Measurements from ENCODE around the gene GYPB.
"Not testable (repeated sequence)": the region's sequence is repeated elsewhere in the genome, so short reads cannot be mapped to it uniquely, and the experiment has no call there.

- TF ChIP-seq CTCF (IDR thresholded peaks at IDR 0.05); ZFX (IDR thresholded peaks at IDR 0.05; ENCODE audit: borderline replicate concordance): not testable (repeated sequence)
Measured at GRCh38 chr4:144050631-144051030, 31.5 kb upstream of the GYPB start.

All from 22Rv1 (cell line).